ENCODE results near the gene TMED1.

The TMED1 gene

GRCh38 chr19:10782795-10783194 is 53.2 kb downstream of the TMED1 start:
- Histone ChIP-seq H3K4me3 (ENCODE audit: low read depth, low read length) (no peak overlapping the region), H3K9me3 (no peaks in the 10 kb centered on the region), H3K36me3 (peaks cover 73% of the 10 kb centered on the region), H3K27me3 (no peaks in the 10 kb centered on the region), H3K4me1 (peaks cover 2% of the 10 kb centered on the region; the same call in 1 of the 2 replicates)
- DNase-seq, result no peak
- TF ChIP-seq CTCF (IDR thresholded peaks at IDR 0.05; ENCODE audit: low read depth, low read length), result no peak
